SK-N-MC (cell line): ENCODE data around the gene OSGEP.

Experiments
- EZH2 ChIP-seq: fragments of 200-600 bp; sonication (generic); IDR thresholded peaks from one replicate; pipeline ENCODE4 v1.6.1; 2017; ENCODE audit warnings: antibody characterized with exemption
- FOXP2 ChIP-seq: optimal IDR thresholded peaks from 2 replicates; pipeline ENCODE3; 2011; ENCODE audit warnings: mild to moderate bottlenecking, moderate library complexity; ENCODE audit not compliant: insufficient read depth; ENCODE audit errors: extremely low read length, control extremely low read depth
- POLR2AphosphoS5 ChIP-seq: IDR thresholded peaks from 2 replicates; pipeline ENCODE4 v1.6.1; 2012; ENCODE audit warnings: mild to moderate bottlenecking, low read depth, low read length, borderline replicate concordance

- TF ChIP-seq POLR2AphosphoS5 (no peak), EZH2 (no peak), FOXP2 (no peak)
Observed at GRCh38 chr14:20441461-20441860, 13.2 kb downstream of the OSGEP start.
